HEK293 (cell line): ENCODE data around the gene CREG2.

Experiments
- SCRT1 ChIP-seq: fragments of 450-650 bp; formaldehyde crosslinking; IDR thresholded peaks from 2 replicates; pipeline ENCODE4 v1.5.1; 2016; ENCODE audit warnings: missing biosample characterization, missing genetic modification characterization, borderline replicate concordance
- ZNF391 ChIP-seq: fragments of 450-650 bp; formaldehyde crosslinking; IDR thresholded peaks from 2 replicates; pipeline ENCODE4 v1.5.1; 2016; ENCODE audit warnings: low read depth, missing biosample characterization, missing genetic modification characterization, borderline replicate concordance
- TF ChIP-seq, protein P1 (sequence below): fragments of 450-650 bp; formaldehyde crosslinking; IDR thresholded peaks from 2 replicates; pipeline ENCODE4 v1.5.1; 2016; ENCODE audit warnings: missing biosample characterization, missing genetic modification characterization
- TF ChIP-seq, protein P2 (sequence below): fragments of 450-650 bp; formaldehyde crosslinking; IDR thresholded peaks from 2 replicates; pipeline ENCODE4 v1.5.1; 2016; ENCODE audit warnings: missing biosample characterization, missing genetic modification characterization

DNA sequence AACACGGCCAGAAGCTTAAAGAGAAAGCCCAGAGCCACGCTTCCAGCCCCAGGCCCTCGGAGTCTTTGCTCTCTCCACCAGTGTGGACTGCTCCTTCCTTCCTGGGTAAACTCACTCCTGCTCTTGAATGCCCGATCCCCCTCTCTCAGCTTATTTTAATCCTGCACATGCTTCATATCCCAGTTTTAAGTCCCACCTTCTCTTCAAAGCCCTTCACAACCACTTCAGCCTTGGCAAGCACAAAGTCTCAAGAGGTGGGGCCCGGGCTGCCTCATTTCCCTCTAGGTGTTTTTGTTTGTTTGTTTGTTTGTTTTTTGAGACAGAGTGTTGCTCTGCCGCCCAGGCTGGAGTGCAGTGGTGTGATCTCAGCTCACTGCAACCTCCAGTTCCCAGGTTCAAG, 21.6 kb upstream of the CREG2 start:
- TF ChIP-seq, protein P1, sequence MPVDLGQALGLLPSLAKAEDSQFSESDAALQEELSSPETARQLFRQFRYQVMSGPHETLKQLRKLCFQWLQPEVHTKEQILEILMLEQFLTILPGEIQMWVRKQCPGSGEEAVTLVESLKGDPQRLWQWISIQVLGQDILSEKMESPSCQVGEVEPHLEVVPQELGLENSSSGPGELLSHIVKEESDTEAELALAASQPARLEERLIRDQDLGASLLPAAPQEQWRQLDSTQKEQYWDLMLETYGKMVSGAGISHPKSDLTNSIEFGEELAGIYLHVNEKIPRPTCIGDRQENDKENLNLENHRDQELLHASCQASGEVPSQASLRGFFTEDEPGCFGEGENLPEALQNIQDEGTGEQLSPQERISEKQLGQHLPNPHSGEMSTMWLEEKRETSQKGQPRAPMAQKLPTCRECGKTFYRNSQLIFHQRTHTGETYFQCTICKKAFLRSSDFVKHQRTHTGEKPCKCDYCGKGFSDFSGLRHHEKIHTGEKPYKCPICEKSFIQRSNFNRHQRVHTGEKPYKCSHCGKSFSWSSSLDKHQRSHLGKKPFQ (tag by site-specific recombination): no peak
- TF ChIP-seq, protein P2, sequence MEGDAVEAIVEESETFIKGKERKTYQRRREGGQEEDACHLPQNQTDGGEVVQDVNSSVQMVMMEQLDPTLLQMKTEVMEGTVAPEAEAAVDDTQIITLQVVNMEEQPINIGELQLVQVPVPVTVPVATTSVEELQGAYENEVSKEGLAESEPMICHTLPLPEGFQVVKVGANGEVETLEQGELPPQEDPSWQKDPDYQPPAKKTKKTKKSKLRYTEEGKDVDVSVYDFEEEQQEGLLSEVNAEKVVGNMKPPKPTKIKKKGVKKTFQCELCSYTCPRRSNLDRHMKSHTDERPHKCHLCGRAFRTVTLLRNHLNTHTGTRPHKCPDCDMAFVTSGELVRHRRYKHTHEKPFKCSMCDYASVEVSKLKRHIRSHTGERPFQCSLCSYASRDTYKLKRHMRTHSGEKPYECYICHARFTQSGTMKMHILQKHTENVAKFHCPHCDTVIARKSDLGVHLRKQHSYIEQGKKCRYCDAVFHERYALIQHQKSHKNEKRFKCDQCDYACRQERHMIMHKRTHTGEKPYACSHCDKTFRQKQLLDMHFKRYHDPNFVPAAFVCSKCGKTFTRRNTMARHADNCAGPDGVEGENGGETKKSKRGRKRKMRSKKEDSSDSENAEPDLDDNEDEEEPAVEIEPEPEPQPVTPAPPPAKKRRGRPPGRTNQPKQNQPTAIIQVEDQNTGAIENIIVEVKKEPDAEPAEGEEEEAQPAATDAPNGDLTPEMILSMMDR (tag by site-specific recombination): no peak
- TF ChIP-seq ZNF391 (tag by site-specific recombination) (no peak), SCRT1 (tag by site-specific recombination) (no peak)
